NCI-H1930 (cell line): ENCODE results near the gene DDX31.

ENCODE experiments used
- DNase-seq, 2 experiments: peaks; one replicate each; lab custom pipeline; 2025; lab: John Stamatoyannopoulos, UW

The DDX31 gene

DNA sequence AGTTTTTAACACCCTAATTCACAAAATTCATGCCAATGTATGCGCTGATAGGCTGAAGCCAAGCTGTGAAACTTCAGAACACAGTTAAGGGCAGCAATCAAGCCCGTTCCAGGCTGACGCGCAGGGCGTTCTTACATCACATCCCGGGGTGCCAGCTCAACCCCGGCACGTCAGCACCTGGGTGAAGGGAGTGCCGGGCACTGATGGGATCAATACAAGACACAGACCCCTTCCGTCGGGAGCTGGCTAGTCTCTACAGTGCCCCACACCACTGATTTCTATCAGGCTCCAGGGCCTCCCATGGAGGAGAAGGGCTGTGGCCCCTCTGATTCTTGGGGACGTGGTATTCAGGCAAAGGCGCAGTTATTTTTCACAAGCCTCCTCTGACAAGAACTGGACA lies 75.4 kb downstream of the DDX31 start:
- no peak for DNase-seq

GRCh38 chr9:132592451-132592850 lies 77.3 kb downstream of the DDX31 start:
- DNase-seq = no peak

DNA sequence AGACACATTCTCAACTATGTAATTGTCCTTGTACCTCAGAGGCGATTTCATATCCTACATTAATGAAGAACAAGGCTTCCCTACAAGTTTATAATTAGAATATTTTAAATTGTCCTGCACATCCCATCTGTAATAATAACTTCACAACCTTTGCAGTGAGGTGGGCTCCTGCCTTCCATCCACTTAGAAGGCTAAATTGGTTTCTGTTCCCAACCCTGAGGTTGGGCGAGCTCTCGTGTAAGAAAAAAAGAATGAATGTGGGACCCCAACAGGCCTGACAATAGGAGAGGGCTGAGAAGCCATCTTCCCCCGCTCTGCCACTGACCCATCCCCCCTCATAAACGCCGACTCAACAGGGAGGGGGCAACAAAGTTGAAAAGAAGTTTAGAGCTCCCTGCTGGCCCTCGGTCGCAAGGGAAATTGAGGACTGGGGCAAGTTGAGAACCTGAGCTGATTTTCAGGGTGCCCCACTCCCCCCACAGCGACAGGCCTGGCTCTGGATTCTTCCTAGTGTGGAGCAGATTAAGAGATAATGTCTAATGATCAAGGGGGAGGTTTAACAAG lies 78.0 kb downstream of the DDX31 start:
- no peak for DNase-seq

GRCh38 chr9:132591244-132591643 lies 78.5 kb downstream of the DDX31 start:
- DNase-seq = no peak

- DNase-seq = no peak
These were observed 79.2 kb downstream of the DDX31 start for GRCh38 chr9:132590318-132591182.

DNA sequence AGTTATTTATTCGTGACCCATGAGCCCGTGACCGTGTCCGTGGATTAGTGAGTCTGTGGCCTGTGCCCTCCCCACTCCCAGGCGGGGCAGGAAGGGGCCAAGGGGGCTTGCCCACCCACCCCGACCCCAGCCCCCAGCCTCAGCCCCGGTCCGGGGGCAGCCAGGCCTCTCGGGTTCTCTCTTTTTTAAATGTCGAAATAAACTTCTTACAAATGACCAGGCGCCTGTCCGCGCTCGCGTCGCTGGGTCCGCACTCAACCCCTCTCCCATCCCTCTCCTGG lies 79.8 kb downstream of the DDX31 start:
- no peak for DNase-seq

DNA sequence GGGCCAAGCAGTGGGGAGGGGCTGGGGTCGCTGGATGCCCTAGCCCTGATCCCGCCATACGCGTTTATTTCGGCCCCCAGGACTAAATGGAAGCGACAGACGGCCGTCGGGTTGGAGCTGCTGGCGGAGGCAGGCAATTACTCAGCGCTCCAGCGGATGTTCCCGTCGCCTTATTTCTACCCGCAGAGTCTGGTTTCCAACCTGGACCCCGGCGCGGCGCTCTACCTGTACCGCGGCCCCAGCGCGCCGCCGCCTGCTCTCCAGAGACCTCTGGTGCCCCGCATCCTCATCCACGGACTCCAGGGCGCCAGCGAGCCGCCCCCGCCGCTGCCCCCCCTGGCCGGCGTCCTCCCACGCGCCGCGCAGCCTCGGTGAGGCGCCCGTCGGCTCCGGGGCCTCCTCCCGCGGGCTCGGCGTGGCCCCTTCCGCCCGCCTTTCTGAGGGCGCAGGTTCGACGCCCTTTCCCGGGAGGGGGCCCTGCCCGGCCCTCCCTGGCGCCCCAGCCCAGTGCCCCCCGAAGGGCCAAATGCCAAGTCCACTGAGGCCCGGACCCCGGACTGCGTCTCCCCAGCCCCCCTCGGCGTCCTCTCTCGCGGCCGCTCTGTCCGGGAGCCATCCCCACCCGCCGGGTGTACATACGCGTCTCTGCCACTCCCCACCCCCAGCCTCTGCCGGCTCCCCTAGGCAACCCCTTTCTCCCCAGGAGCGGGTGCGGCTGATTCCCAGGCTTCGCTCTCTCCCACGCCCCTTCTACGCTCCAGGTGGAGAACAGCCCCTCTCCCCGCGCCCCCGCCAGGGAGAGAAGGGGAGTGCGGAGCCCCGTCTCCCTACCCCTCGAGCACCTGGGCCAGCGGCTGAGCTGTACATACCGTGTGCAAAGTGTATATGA lies 80.4 kb downstream of the DDX31 start:
- no peak for DNase-seq

- DNase-seq = no peak
These were observed 81.2 kb downstream of the DDX31 start for GRCh38 chr9:132588501-132589147.

DNA sequence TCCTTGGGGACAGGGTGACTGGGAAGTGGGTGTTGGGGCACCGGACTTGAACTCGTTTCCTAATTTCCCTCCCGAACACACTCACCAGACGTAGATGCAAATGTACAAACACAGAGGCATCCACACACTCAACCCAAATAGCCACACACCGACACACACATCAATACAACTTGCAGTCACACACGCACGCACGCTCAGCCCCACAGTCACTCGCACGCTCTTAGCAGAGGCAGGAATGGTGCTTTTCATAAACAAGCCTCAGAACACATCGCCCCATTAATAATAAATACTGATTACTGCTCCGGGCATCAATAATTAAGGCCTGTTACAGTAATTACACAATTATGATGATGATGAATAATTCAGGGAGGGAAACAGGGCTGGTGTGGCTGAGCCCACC lies 81.7 kb downstream of the DDX31 start:
- no peak for DNase-seq

DNA sequence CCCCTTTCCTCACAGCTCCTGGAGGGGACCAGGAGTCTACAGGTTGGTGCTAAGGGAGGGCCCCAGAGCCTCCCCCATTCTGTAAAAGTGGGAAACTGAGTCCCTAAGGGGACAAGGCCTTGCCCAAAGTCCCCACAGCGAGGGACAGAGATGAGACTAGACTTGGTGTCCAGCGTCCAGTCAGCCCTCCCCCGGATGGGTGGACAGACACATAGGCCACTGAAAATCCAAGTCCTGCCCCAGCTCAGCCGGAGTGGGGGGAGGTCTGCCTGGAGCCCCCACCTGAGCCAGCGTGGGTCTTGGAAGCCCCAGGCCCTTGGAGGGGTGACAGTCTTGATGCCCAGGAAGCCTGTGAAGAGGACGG lies 82.2 kb downstream of the DDX31 start:
- no peak for DNase-seq

- DNase-seq = no peak
These were observed 82.8 kb downstream of the DDX31 start for GRCh38 chr9:132586830-132587591.

DNA sequence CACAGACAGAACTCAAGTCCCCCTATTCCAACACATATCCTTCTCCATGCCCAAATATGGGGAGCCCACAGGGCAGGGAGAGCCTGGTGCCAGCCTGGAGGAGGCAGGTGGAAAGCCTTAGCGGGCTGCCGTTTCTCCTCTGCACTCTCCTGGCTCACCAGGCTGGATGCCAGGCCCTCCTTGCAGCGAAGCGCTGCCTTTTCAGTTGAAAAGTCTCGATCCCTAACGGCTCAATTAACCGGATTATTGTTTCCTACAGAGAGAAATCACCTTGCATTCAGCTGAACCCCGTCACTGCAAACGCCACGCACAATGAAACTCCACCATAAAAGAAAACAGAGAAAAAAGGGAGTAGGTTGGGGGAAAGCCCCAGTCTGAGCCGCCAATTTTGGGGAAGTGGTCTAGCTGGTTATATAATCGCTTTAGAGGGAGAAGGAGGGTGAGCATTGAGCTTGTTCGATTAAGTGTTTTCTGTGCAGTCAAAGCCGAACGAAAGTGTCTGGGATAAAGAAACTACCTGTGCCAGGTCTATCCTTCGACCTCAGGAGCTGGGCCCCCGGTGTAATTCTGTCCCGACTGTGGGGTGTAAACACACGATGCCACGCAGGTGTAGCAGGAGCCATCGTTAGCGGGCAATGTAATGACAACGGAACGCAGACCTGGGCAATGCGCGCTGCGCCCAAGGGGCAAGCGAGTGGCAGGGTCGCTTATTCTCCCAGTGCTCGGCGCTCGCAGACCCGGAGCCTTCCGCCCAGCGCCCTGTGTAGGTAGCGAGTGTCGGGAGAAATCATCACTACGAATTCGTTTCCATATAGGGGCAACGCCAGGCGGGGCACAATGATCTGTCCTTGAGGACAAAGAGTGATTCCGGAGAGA lies 83.6 kb downstream of the DDX31 start:
- DNase-seq = no peak

- no peak for DNase-seq
These were observed 84.9 kb downstream of the DDX31 start for GRCh38 chr9:132584601-132585560.

DNA sequence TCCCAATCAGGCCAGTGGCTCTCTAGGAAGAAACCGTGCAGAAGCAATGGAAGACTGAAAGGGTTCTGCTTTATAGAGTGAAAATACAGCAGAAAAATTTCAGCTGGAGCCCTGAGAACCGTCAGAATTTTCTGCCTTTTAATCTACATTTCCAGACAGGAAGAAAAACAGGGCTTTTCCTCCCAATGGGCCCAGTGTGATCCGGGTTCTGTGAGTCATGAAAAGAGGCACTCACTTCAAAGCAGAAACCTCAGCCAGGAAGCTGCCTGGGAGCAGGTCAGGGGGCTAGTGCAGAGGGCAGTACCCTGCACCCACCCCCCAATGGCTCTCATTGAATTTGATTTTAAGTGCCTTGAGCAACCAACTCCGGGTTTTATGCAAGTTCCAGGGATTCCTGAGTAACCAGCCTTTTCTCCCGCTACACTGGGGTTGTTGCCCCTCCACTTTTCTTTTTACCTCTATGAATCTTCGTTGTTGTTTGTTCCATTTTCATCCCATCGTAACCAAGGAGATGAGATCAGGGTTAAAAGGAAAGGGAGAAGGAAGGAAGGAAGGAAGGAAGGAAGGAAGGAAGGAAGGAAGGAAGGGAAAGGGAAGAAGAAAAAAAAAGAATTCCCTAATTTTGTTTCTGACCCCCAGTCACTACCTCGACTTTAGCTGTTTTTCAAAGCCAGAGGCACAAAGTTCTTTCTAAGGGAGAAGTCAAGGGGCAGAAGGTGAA lies 86.0 kb downstream of the DDX31 start:
- DNase-seq = no peak

GRCh38 chr9:132582786-132583583 lies 86.8 kb downstream of the DDX31 start:
- no peak for DNase-seq

DNA sequence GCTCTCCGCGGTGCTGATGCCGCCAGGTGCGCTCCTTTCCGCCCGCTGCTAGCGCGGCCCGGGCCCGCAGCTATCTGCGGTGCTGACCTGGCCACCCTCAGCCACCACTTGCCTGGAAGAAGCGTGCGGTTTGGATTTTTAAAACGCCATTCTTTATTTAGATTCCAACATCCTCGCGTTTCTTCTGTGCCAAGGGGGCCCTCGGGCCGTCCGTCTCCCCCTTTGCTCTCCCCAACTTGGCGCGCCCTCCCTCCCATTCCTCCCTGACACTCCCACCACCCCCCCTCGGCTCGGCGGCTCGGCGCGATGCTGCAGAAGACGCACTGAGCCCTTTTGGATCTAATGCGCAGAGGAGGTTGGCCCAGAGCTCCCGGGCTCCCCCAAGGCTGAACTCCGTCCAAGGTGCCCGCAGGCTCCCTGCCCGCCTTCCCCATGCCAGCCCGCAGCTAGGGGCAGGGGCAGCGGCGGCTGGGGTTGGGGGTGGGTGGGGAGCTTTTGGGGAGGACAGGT lies 87.5 kb downstream of the DDX31 start, which contains the start of gene BARHL1:
Gene BARHL1 (plus strand): TSS at position 331 of the 510 bp plus-strand sequence. CDS start 192 bp downstream, outside the sequence.
- DNase-seq = no peak

- DNase-seq = no peak
These were observed 90.4 kb downstream of the DDX31 start for GRCh38 chr9:132579427-132579798.
